Spleen (tissue), 7 donors: ENCODE measurements around the gene SELENOI.

Experiments
- POLR2A ChIP-seq, 3 donors: fragments of 450-650 bp; IDR thresholded peaks; one replicate each; pipeline ENCODE4 v1.5.1; 2017; ENCODE audit warnings: antibody characterized with exemption in 3 of 3, mild to moderate bottlenecking in 1 of 3
- POLR2AphosphoS5 ChIP-seq, 3 donors: sonication (generic); formaldehyde crosslinking; IDR thresholded peaks; one replicate each; pipeline ENCODE4 v1.5.1; 2017; ENCODE audit warnings: antibody characterized with exemption in 3 of 3
- TF ChIP-seq, protein P1 (sequence below), 11 experiments: fragments of 200-600 bp in 7 of 11; fragments of 450-650 bp in 4 of 11; sonication (generic) in 4 of 11; IDR thresholded peaks in 8 of 11; conservative IDR thresholded peaks in 3 of 11; 1 replicate in 7 of 11; 2 replicates in 4 of 11; pipeline versions ENCODE4 v1.4.0 to v1.8.0; 2016 to 2021; ENCODE audit warnings: antibody characterized with exemption in 11 of 11, inconsistent platforms in 4 of 11, mild to moderate bottlenecking in 1 of 11
- donor health status: DM: no; HTN: no; CAD: no; lungs with moderate emphysema.
- donor health status: DM: no; HTN: no; CAD: no.
- donor health status: DM: no; HTN: no; CAD: no.

DNA sequence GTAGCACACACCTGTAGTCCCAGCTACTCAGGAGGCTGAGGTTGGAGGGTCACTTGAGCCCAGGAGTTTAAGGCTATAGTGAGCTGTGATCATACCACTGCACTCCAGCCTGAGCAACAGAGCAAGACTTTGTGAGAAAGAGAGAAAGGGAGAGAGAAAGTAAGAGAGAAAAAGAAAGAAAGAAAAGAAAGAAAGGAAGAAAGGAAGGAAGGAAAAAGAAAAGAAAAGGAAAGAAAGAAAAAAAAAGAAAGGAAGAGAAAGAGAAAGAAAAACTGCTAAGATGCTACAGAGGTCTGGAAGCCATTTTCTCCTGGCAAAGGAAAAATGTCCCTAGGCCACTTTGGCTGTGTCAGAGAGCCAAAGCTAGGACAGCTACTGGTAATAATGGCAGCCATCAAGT is 86.4 kb downstream of the SELENOI start:
- TF ChIP-seq, protein P1, sequence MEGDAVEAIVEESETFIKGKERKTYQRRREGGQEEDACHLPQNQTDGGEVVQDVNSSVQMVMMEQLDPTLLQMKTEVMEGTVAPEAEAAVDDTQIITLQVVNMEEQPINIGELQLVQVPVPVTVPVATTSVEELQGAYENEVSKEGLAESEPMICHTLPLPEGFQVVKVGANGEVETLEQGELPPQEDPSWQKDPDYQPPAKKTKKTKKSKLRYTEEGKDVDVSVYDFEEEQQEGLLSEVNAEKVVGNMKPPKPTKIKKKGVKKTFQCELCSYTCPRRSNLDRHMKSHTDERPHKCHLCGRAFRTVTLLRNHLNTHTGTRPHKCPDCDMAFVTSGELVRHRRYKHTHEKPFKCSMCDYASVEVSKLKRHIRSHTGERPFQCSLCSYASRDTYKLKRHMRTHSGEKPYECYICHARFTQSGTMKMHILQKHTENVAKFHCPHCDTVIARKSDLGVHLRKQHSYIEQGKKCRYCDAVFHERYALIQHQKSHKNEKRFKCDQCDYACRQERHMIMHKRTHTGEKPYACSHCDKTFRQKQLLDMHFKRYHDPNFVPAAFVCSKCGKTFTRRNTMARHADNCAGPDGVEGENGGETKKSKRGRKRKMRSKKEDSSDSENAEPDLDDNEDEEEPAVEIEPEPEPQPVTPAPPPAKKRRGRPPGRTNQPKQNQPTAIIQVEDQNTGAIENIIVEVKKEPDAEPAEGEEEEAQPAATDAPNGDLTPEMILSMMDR (IDR thresholded peaks at IDR 0.05 in 8 of 11, conservative IDR thresholded peaks at IDR 0.05 in 3 of 11) = no peak
- no peak for TF ChIP-seq POLR2A (IDR thresholded peaks at IDR 0.05)
- TF ChIP-seq POLR2AphosphoS5 (IDR thresholded peaks at IDR 0.05) = no peak
